NCI-H2171 (cell line): Measurements from ENCODE around the gene FKBP9.
A peak's percentile ranks its signal among the peaks of the same experiment; 100 is the strongest.
"Not testable (repeated sequence)": the region's sequence is repeated elsewhere in the genome, so short reads cannot be mapped to it uniquely, and the experiment has no call there.

ENCODE experiments used
- DNase-seq: peaks from one replicate; lab custom pipeline; 2025; lab: John Stamatoyannopoulos, UW

FKBP9 gene

GRCh38 chr7:32958046-32959025 is 1.1 kb downstream of the FKBP9 start:
- peak; percentile 66 for DNase-seq

DNA sequence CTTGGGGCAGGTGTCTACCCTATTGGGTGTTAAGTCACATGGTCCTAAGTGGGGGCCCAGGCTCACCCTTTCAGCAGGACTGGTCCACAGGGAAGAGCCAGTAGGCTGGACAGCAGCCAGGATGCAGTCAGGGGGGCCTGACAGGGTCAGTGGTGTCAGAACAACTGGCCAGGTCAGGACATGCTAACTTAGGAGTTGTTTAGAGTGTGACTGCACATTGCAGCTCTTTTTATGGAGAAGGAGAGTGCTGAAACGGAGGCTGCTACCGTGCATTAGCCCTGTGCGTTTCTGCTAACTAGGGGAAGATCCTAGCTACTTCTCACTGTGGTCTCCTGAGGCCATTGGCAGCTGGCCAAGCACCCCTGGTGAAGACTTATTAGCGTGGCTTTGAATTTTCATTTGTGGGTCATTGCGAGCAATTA is 6.7 kb downstream of the FKBP9 start:
- DNase-seq: not testable (repeated sequence)

GRCh38 chr7:32964461-32965159 is 7.4 kb downstream of the FKBP9 start:
- not testable (repeated sequence) for DNase-seq

GRCh38 chr7:32966489-32967267 is 9.4 kb downstream of the FKBP9 start:
- DNase-seq: not testable (repeated sequence)

GRCh38 chr7:32967268-32967582 is 10.0 kb downstream of the FKBP9 start:
- DNase-seq: not testable (repeated sequence)

DNA sequence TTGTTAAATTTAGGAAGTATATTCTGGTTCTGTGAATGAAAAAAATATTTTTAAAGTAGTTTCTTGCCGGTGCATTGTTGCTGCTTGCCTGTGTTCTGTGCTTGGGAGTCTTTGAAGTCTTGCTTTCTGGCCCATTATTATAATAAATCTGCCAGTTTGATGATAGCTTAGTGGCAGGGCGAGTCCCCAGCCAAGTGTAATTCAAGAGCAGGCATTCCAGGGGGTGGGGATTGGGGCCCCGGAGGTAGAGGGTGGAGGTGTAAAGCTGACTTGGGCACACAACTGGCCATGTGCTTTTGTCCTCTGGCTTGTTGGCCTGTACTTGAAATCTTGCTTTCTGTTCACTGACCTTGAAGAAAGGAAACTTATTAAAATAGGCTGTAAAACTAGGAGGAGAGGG is 14.7 kb downstream of the FKBP9 start:
- DNase-seq: not testable (repeated sequence)

DNA sequence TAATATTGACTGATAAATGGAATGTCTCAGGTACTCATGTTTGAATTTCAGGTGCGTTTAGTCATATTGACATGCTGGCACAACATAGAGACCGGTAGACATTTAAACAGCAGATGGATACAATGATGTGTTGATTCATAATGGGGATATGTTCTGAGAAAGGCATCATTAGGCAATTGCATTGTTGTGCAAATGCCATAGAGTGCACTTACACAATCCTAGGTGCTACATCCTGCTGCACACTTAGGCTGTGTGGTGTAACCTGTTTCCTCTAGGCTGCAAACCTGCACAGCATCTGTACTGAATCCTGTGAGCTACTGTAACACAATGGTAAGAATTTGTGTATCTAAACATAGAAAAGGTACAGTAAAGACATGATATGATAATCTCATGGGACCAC is 19.9 kb downstream of the FKBP9 start:
- DNase-seq: not testable (repeated sequence)

DNA sequence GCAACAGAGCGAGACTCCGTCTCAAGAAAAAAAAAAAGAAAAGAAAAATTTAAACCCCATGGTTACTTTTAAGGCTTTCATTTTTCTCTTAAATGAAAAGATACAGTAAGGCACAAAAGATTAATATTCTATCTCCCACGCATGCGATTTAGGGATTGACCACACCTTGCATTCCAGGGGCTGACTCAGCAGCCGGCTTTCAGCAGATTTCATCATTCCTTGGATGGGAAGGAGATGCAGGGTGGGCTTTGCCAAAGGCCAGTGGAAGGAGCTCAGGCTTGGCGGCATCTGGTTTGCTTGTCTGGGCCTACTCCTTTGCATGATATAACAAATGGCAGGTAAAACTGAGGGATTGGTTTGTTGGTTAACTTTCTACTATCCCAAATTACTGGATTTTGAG is 22.0 kb downstream of the FKBP9 start:
- DNase-seq: not testable (repeated sequence)

DNA sequence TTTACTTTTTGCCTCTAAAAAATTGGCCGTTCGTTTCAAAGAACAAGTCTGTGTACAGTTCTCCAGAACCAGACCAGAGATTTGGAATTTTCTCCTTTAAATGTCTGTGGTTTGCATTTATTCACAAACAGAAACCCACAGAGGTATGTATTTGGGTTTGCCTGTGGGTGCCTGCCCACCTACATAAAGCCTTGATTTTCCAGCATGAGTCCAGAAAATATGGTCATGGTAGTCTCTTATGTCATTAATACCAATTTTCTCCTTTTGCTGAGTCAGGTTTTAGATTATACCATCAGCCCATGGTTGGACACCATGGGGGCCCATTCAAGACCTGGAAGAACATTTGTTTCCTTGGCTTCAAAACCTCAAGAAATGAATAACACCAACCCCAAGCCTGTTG is 22.7 kb downstream of the FKBP9 start:
- not testable (repeated sequence) for DNase-seq

- not testable (repeated sequence) for DNase-seq
Observed at GRCh38 chr7:32988148-32988547, 30.9 kb downstream of the FKBP9 start.

DNA sequence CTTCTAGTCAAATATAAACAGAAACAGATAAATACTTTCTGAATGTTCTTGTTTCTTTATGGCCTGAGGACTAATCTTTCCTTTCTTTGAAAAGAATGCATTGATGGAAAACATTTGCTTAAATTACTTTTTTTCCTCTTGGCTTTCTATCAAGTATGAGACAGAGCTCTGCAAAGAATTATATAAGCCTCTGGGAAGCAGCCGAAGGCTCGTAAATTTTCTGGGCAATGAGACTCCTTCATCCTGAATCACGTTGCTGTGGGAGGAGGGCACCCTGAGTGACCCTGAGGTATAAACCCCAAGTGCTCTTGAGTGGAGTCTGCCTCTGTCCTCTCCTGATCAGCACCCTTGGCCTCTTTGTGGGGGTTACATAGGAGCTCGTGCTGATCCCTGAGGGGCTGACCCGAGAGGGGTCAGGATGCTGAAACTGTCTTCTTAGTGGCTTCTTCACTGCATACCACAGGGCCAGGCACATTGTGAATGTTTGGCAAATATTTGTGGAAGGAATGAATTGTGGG is 33.9 kb downstream of the FKBP9 start:
- DNase-seq: not testable (repeated sequence)

- DNase-seq: not testable (repeated sequence)
Observed at GRCh38 chr7:32991975-32992700, 34.9 kb downstream of the FKBP9 start.

DNA sequence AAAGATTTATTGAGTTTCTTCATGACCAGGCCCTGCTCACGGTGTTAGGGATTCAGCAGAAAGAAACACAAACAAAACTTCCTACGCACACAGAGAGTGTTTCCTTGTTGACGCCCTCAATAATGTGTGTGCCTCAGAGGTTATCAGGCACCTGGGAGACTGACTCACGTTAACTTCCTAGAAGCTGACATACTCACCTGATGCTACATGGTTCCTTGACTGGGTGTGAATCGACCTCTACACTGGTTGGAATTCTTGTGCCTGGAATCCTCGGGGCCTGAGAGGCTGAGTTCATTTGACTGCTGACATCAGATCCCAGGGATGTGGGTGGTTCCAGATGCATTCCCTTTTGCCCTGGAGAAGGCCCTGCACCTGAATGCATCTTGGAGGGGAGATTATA is 35.5 kb downstream of the FKBP9 start:
- DNase-seq: not testable (repeated sequence)

DNA sequence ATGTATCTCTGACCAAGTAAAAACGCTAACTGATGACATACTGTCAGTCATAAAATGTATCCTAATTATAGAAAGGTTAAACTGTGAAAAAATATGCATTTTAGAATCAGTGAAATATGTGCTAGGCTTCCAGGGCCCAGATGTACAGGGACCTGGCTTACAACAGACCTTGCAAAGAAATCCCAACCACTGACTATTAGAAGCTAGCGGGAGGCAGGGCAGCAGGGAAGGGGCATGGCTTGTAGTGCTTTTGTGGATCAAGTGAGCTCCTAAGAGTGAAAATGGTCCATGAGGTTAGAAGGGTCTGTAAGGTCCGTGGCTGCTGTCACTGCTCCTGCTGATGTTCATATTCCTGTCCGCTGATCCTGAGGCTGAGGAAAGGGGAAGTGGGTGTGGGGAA is 40.7 kb downstream of the FKBP9 start:
- not testable (repeated sequence) for DNase-seq

DNA sequence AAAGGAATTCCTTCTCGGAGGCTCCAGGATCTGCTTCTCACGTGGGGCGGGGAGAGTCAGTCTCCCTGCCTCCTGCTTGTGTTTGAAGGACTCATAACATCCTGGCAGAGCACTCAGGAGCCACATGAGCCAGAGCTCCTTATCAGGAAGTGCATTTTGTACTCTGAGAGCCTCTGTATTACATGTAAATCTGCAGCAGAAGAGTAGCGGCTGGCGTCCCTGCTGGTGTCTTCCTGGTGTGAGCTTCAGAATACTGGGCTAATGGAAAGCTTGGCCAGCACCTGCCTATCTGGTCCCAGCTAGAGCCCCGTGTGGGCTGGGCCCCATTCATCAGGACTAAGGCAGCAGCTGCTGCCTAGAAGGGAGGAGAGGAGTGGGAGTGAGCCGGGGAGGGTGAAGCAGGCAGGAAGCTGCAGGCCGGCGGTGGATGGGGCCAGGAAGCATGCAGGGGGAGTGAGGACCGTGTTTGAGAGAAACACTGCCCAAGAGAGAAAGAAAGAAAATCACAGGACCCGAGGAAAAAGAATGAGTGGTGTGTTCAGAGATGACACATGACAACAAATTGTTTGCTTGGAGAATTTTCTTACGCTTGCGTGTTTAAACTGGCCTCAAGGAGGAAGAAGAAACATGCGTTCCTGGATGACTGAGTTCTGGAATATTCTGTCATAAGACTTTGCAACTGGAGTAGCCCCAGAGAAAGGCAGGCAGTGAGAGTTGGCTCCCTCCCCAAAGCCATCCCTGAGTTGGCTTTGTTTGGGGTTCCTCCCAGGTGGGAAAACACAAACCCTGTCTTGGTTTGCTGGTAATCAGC is 41.3 kb downstream of the FKBP9 start:
- DNase-seq: not testable (repeated sequence)

DNA sequence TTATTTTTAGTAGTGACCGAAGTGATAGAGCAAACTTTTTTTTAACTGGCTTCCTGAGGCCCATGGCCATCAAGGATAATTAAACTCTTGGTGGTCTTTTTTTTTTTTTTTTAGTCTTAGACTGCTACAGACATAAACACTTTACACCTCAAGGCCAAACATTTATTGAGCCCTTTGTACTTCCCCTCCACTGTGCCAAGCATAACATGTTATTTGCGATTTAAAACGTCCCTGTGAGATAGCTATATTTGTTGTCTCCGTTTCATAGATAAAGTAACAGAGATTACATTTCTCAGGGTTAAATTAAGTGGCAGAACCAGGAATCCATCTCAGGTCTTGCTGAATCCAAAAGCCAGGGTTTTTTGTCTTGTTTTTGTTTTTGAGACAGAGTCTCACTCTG is 42.1 kb downstream of the FKBP9 start:
- DNase-seq: not testable (repeated sequence)

- not testable (repeated sequence) for DNase-seq
Observed at GRCh38 chr7:33003111-33003510, 45.9 kb downstream of the FKBP9 start.

DNA sequence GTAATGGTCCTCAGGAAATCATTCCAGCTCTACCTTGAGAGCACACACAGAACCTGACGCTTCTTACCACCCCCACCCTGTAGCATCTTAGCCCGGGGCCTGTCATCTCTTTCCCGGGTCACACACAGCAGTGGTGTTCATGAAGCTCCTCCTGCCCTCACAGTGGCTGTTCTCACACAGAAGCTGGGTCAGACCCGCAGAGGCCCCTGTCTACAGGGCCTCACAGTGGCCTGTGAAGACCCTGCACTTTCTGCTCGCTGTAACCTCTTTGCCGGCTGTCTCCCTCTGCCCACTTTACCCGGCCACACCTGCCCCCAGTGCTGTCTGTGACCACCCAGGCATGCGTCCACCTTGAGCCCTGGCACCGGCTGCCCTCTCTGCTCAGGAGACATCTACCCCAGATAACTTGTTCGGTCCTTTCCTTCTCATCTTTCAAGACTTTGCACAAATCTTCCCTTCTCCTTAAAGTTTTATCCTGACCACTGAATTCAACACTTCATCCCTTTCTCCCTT is 46.9 kb downstream of the FKBP9 start:
- not testable (repeated sequence) for DNase-seq

DNA sequence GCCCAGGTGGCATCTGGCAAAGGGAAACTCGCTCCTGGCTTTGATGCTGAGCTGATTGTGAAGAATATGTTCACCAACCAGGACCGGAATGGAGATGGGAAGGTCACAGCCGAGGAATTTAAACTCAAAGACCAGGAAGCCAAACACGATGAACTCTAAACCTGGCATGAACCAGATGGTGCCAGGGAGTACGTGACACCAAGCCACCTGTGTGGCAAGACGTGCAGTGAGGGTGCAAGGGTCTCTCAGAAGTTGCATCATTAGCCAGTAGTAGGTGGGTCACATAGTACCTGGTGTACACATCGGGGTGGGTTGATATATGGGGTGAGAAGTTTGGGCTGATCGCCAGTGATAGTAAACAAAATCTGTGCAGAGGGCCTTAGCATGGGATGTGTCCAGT is 48.0 kb downstream of the FKBP9 start:
- not testable (repeated sequence) for DNase-seq

- DNase-seq: not testable (repeated sequence)
Observed at GRCh38 chr7:33005690-33006089, 48.5 kb downstream of the FKBP9 start.
